Gastrocnemius medialis (tissue), 4 donors: ENCODE data around the gene LIMCH1.

Source experiments
- POLR2A ChIP-seq, 2 donors: fragments of 450-650 bp; IDR thresholded peaks; one replicate each; pipeline ENCODE4 v1.6.1; 2017; ENCODE audit warnings: antibody characterized with exemption in 2 of 2, mild to moderate bottlenecking in 2 of 2, moderate library complexity in 2 of 2
- TF ChIP-seq, protein P1 (sequence below), 5 experiments: fragments of 450-650 bp in 3 of 5; fragments of 200-600 bp in 2 of 5; sonication (generic) in 2 of 5; IDR thresholded peaks in 4 of 5; conservative IDR thresholded peaks in 1 of 5; 1 replicate in 4 of 5; 2 replicates in 1 of 5; pipeline ENCODE4 v1.5.1; 2016 to 2019; ENCODE audit warnings: antibody characterized with exemption in 5 of 5, mild to moderate bottlenecking in 3 of 5, moderate library complexity in 3 of 5

DNA sequence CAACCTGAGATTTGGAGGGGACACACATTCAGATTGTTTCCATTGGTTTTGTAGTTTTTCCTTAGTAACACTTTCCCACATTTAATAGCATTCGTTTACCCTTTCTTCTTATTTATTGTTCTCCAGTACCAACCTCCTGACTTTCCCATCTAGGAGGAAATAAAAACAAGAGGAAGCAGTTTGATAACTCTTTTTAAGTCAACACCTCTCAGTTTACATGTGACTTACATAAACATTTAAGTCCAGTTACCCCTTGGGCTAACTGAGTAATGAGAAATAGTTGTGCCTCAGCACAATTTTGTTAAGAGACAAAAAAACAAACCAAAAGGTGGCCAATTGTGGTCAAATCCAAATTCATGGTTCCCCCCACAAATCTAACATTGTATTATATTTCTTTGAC, 175.8 kb downstream of the LIMCH1 start:
- no peak for TF ChIP-seq POLR2A (IDR thresholded peaks at IDR 0.05)
- TF ChIP-seq, protein P1, sequence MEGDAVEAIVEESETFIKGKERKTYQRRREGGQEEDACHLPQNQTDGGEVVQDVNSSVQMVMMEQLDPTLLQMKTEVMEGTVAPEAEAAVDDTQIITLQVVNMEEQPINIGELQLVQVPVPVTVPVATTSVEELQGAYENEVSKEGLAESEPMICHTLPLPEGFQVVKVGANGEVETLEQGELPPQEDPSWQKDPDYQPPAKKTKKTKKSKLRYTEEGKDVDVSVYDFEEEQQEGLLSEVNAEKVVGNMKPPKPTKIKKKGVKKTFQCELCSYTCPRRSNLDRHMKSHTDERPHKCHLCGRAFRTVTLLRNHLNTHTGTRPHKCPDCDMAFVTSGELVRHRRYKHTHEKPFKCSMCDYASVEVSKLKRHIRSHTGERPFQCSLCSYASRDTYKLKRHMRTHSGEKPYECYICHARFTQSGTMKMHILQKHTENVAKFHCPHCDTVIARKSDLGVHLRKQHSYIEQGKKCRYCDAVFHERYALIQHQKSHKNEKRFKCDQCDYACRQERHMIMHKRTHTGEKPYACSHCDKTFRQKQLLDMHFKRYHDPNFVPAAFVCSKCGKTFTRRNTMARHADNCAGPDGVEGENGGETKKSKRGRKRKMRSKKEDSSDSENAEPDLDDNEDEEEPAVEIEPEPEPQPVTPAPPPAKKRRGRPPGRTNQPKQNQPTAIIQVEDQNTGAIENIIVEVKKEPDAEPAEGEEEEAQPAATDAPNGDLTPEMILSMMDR (IDR thresholded peaks at IDR 0.05 in 4 of 5, conservative IDR thresholded peaks at IDR 0.05 in 1 of 5): no peak
